ENCODE measurements around the gene WDR62. TPM values are rescaled to one million over a fixed set of nuclear protein-coding genes. Genes with fewer than 3 reads are reported as not detected.
A peak's percentile ranks its signal among the peaks of the same experiment; 100 is the strongest.
"Not testable (repeated sequence)": the region's sequence is repeated elsewhere in the genome, so short reads cannot be mapped to it uniquely, and the experiment has no call there.

The WDR62 gene
- total RNA-seq, 4 donors from 2014 or later = 1.1 to 4.8 (median 3.5) TPM

- peaks cover 0 to 41% (median 4%) of the 10 kb centered on the region in 3 donors for H3K36me3 ChIP-seq
- H3K27me3 ChIP-seq = no peaks in the 10 kb centered on the region
- TF ChIP-seq CTCF (IDR thresholded peaks at IDR 0.05) = peak in 2 of 6 experiments; percentile 7 to 27
- no peak for TF ChIP-seq POLR2A (IDR thresholded peaks at IDR 0.05)
- no peak overlapping the region for H3K4me3 ChIP-seq
- 71 to 81% methylated on average over 8 of the region's 8 CpGs for WGBS, 2 donors
- no peaks in the 10 kb centered on the region for H3K9me3 ChIP-seq
- no peak overlapping the region for H3K27ac ChIP-seq
- intact Hi-C loops (cut with DNase I) = no loop called here
- peaks cover 0 to 17% (median 12%) of the 10 kb centered on the region in 3 donors for H3K4me1 ChIP-seq
- no peak for DNase-seq
Observed at GRCh38 chr19:36030264-36031148, 24.2 kb upstream of the WDR62 start.

- WGBS, 2 donors = 83 to 88% methylated on average over 6 of the region's 6 CpGs
- peaks cover 0 to 17% (median 12%) of the 10 kb centered on the region in 3 donors for H3K4me1 ChIP-seq
- H3K36me3 ChIP-seq = peaks cover 0 to 39% (median 4%) of the 10 kb centered on the region in 3 donors
- no peak overlapping the region for H3K4me3 ChIP-seq
- no peaks in the 10 kb centered on the region for H3K9me3 ChIP-seq
- H3K27ac ChIP-seq = no peak overlapping the region
- intact Hi-C loops (cut with DNase I) = no loop called here
- H3K27me3 ChIP-seq = no peaks in the 10 kb centered on the region
- no peak for TF ChIP-seq POLR2A (IDR thresholded peaks at IDR 0.05)
- TF ChIP-seq CTCF (IDR thresholded peaks at IDR 0.05) = no peak
- no peak for DNase-seq
Observed at GRCh38 chr19:36031308-36031707, 23.4 kb upstream of the WDR62 start.

- Histone ChIP-seq H3K4me3 (peak within 1 kb of the TSS; percentile 28 to 70 (median 56)), H3K36me3 (peaks cover 0 to 29% (median 0%) of the 10 kb centered on the region in 3 donors), H3K27me3 (no peaks in the 10 kb centered on the region), H3K4me1 (peaks cover 0 to 17% (median 12%) of the 10 kb centered on the region in 3 donors), H3K27ac (peak within 1 kb of the TSS; percentile 45 to 84 (median 78)), H3K9me3 (no peaks in the 10 kb centered on the region)
- intact Hi-C loops (cut with DNase I) = no loop called here
- WGBS, 2 donors = 11% methylated on average over 8 to 22 of the region's 51 CpGs
- TF ChIP-seq CTCF (IDR thresholded peaks at IDR 0.05) (peak in 1 of 6 experiments; percentile 7), POLR2A (IDR thresholded peaks at IDR 0.05) (no peak)
- no peak for DNase-seq
Observed at GRCh38 chr19:36032251-36033104, 22.2 kb upstream of the WDR62 start, which contains the start of gene CLIP3. CLIP3 (minus strand) TSS chr19:36032873; CDS start chr19:36032357, 516 bp downstream.

- WGBS, 2 donors = 80 to 84% methylated on average over 6 of the region's 6 CpGs
- intact Hi-C loops (cut with DNase I) = no loop called here
- Histone ChIP-seq H3K4me3 (no peak overlapping the region), H3K27ac (peak overlapping the region in 1 of 4 donors; percentile 61), H3K36me3 (peaks cover 0 to 31% (median 0%) of the 10 kb centered on the region in 3 donors), H3K4me1 (peaks cover 0 to 28% (median 0%) of the 10 kb centered on the region in 3 donors), H3K9me3 (no peaks in the 10 kb centered on the region), H3K27me3 (no peaks in the 10 kb centered on the region)
- TF ChIP-seq POLR2A (IDR thresholded peaks at IDR 0.05) (no peak), CTCF (IDR thresholded peaks at IDR 0.05) (no peak)
- no peak for DNase-seq
Observed at GRCh38 chr19:36040495-36040894, 14.2 kb upstream of the WDR62 start.

- 81 to 88% methylated on average over 6 of the region's 6 CpGs for WGBS, 2 donors
- H3K4me3 ChIP-seq; H3K9me3 ChIP-seq; H3K27me3 ChIP-seq; DNase-seq; intact Hi-C loops (cut with DNase I): not testable (repeated sequence)
- H3K36me3 ChIP-seq = peaks cover 0 to 26% (median 0%) of the 10 kb centered on the region in 3 donors
- peaks cover 0 to 28% (median 0%) of the 10 kb centered on the region in 3 donors for H3K4me1 ChIP-seq
- H3K27ac ChIP-seq = peak overlapping the region in 3 of 4 donors; percentile 33 to 65 (median 61)
Observed at GRCh38 chr19:36041092-36041491, 13.6 kb upstream of the WDR62 start.
